Astrocyte (in vitro differentiated cells and primary cell): Measurements from ENCODE around the gene AMIGO3. TPM values are rescaled to one million over a fixed set of nuclear protein-coding genes. Genes with fewer than 3 reads are reported as not detected.

ENCODE experiments used
- DNase-seq: peaks from one replicate; pipeline ENCODE4 v3.0.0-alpha.2; 2010; ENCODE audit warnings: low read depth
- FAIRE-seq: peaks from 2 replicates; lab custom pipeline; 2011; peaks lifted over from hg19 to GRCh38; lab: Jason Lieb, UNC
- H2AFZ ChIP-seq: 2 replicates; pipeline ENCODE4 v1.6.0; 2012; ENCODE audit warnings: low read depth, low read length, inconsistent platforms
- H3K27ac ChIP-seq: 2 replicates; pipeline ENCODE4 v1.5.1; 2011; ENCODE audit warnings: low read depth, low read length, inconsistent platforms
- H3K27me3 ChIP-seq: 2 replicates; pipeline ENCODE4 v1.6.0; 2011; ENCODE audit warnings: low read length, inconsistent platforms; ENCODE audit not compliant: insufficient read depth
- H3K36me3 ChIP-seq: 2 replicates; pipeline ENCODE4 v1.5.1; 2011; ENCODE audit warnings: low read length, inconsistent platforms; ENCODE audit not compliant: insufficient read depth
- H3K4me1 ChIP-seq: 2 replicates; pipeline ENCODE4 v1.5.1; 2011; ENCODE audit warnings: low read length, inconsistent platforms; ENCODE audit not compliant: insufficient read depth
- H3K4me2 ChIP-seq: 2 replicates; pipeline ENCODE4 v1.6.0; 2012; ENCODE audit warnings: low read length, inconsistent platforms
- H3K4me3 ChIP-seq: 2 replicates; pipeline ENCODE4 v1.5.1; 2011; ENCODE audit warnings: low read depth, mild to moderate bottlenecking, low read length, inconsistent platforms; ENCODE audit not compliant: insufficient read depth
- H3K79me2 ChIP-seq: 2 replicates; pipeline ENCODE4 v1.6.0; 2012; ENCODE audit warnings: mild to moderate bottlenecking, low read length, inconsistent platforms; ENCODE audit not compliant: insufficient read depth
- H3K9ac ChIP-seq: 2 replicates; pipeline ENCODE4 v1.6.0; 2012; ENCODE audit warnings: mild to moderate bottlenecking, low read length, inconsistent platforms
- H3K9me3 ChIP-seq: 2 replicates; pipeline ENCODE4 v1.5.1; 2012; ENCODE audit warnings: low read depth, mild to moderate bottlenecking, low read length, inconsistent platforms; ENCODE audit not compliant: insufficient read depth
- H4K20me1 ChIP-seq: 2 replicates; pipeline ENCODE4 v1.6.0; 2012; ENCODE audit warnings: low read length, inconsistent platforms; ENCODE audit not compliant: insufficient read depth
- H3K27ac Mint-ChIP-seq: one replicate; pipeline ENCODE4 v1.8.0; 2021; ENCODE audit warnings: mild to moderate bottlenecking, mixed read lengths; ENCODE audit not compliant: unreplicated experiment
- H3K27me3 Mint-ChIP-seq: one replicate; pipeline ENCODE4 v1.8.0; 2021; ENCODE audit warnings: low read depth, mixed read lengths; ENCODE audit not compliant: unreplicated experiment
- H3K36me3 Mint-ChIP-seq: one replicate; pipeline ENCODE4 v1.8.0; 2021; ENCODE audit warnings: low read depth, mixed read lengths; ENCODE audit not compliant: unreplicated experiment
- H3K4me1 Mint-ChIP-seq: one replicate; pipeline ENCODE4 v1.8.0; 2021; ENCODE audit warnings: low read depth, mixed read lengths; ENCODE audit not compliant: unreplicated experiment
- H3K4me3 Mint-ChIP-seq: one replicate; pipeline ENCODE4 v1.8.0; 2021; ENCODE audit warnings: mild to moderate bottlenecking, moderate library complexity, mixed read lengths; ENCODE audit not compliant: unreplicated experiment
- H3K9me3 Mint-ChIP-seq: one replicate; pipeline ENCODE4 v1.8.0; 2021; ENCODE audit warnings: mild to moderate bottlenecking, mixed read lengths; ENCODE audit not compliant: unreplicated experiment
- CTCF ChIP-seq: IDR thresholded peaks from 2 replicates; pipeline ENCODE4 v1.5.1; 2011; ENCODE audit warnings: low read depth, mild to moderate bottlenecking, inconsistent platforms, low read length, moderate library complexity; ENCODE audit not compliant: insufficient read depth
- EZH2 ChIP-seq: IDR thresholded peaks from 2 replicates; pipeline ENCODE4 v1.6.1; 2012; ENCODE audit warnings: mild to moderate bottlenecking, low read length, inconsistent platforms; ENCODE audit not compliant: insufficient read depth
- total RNA-seq: library from RNA; stranded (reverse); gene quantifications from 2 replicates; pipeline ENCODE4 v1.2.1, GENCODE V29; 2021

AMIGO3 gene
- total RNA-seq, 1 donor from 2014 or later = 0.16 TPM

GRCh38 chr3:49729966-49730609 is 10.6 kb upstream of the AMIGO3 start:
- Histone ChIP-seq H4K20me1 (no peaks in the 10 kb centered on the region), H3K36me3 (peaks cover 24% of the 10 kb centered on the region), H3K9me3 (no peaks in the 10 kb centered on the region), H3K4me1 (no peaks in the 10 kb centered on the region), H3K27ac (no peak overlapping the region), H3K4me3 (no peak overlapping the region), H3K4me2 (no peak overlapping the region), H2AFZ (no peak overlapping the region), H3K9ac (no peak overlapping the region), H3K79me2 (peaks cover 7% of the 10 kb centered on the region), H3K27me3 (no peaks in the 10 kb centered on the region)
- Mint-ChIP-seq H3K27me3 (no peaks in the 10 kb centered on the region), H3K9me3 (no peaks in the 10 kb centered on the region), H3K36me3 (peaks cover 12% of the 10 kb centered on the region), H3K27ac (no peak overlapping the region), H3K4me1 (no peaks in the 10 kb centered on the region), H3K4me3 (no peak overlapping the region)
- DNase-seq = no peak
- no peak for FAIRE-seq
- TF ChIP-seq EZH2 = no peak
- no peak for TF ChIP-seq CTCF

GRCh38 chr3:49727924-49728361 is 8.5 kb upstream of the AMIGO3 start:
- H3K4me2 ChIP-seq = no peak overlapping the region
- H3K27ac Mint-ChIP-seq = no peak overlapping the region

More at GRCh38 chr3:49727924-49728361, 8.5 kb upstream of the AMIGO3 start:
- Mint-ChIP-seq H3K9me3 (no peaks in the 10 kb centered on the region), H3K36me3 (peaks cover 2% of the 10 kb centered on the region), H3K4me1 (no peaks in the 10 kb centered on the region), H3K4me3 (no peak overlapping the region), H3K27me3 (no peaks in the 10 kb centered on the region)
- no peak overlapping the region for H3K27ac ChIP-seq
- no peak overlapping the region for H3K4me3 ChIP-seq
- H3K9me3 ChIP-seq = no peaks in the 10 kb centered on the region
- no peak for DNase-seq
- no peak for FAIRE-seq
- H2AFZ ChIP-seq = no peak overlapping the region
- peaks cover 1% of the 10 kb centered on the region for H4K20me1 ChIP-seq
- H3K27me3 ChIP-seq = no peaks in the 10 kb centered on the region
- peaks cover 12% of the 10 kb centered on the region for H3K79me2 ChIP-seq
- no peak overlapping the region for H3K9ac ChIP-seq
- peaks cover 19% of the 10 kb centered on the region for H3K36me3 ChIP-seq
- TF ChIP-seq CTCF = no peak
- H3K4me1 ChIP-seq = peaks cover 9% of the 10 kb centered on the region
